Panc1 (cell line): ENCODE results near the gene WDR86. TPM values are rescaled to one million over a fixed set of nuclear protein-coding genes. Genes with fewer than 3 reads are reported as not detected.

ENCODE experiments used
- ATAC-seq: fragments of 200-7000 bp; cut with Tn5 transposase; 2 replicates; pipeline ENCODE4 v1.9.1; 2020; ENCODE audit warnings: mild to moderate bottlenecking, moderate library complexity
- BruUV-seq: library from RNA; stranded (reverse); fragments of 400-500 nt; replicated peaks from 2 replicates; lab custom pipeline; 2021; lab: Mats Ljungman, UMichigan
- CTCF ChIA-PET: fragments of 300-600 bp; sonication (Branson Sonifier 250); formaldehyde crosslinking; loops from one replicate; lab custom pipeline; 2022; ENCODE audit warnings: antibody characterized with exemption; lab: Charles Lee
- POLR2A ChIA-PET: fragments of 300-600 bp; sonication (Branson Sonifier 250); formaldehyde crosslinking; loops from one replicate; lab custom pipeline; 2022; ENCODE audit warnings: antibody characterized with exemption; lab: Charles Lee
- DNase-seq: peaks from one replicate; pipeline ENCODE4 v3.0.0-alpha.2; 2010; ENCODE audit warnings: low read depth, low spot score
- H3K27ac ChIP-seq: 2 replicates; pipeline ENCODE4 v1.5.1; 2011; ENCODE audit warnings: mild to moderate bottlenecking, low read length, inconsistent platforms
- H3K27me3 ChIP-seq: fragments of 200-500 bp; sonication (Bioruptor generic); 2 replicates; pipeline ENCODE4 v1.6.0; 2014; ENCODE audit warnings: low read length, inconsistent platforms; ENCODE audit not compliant: control insufficient read depth, insufficient read depth
- H3K36me3 ChIP-seq: fragments of 200-500 bp; sonication (Bioruptor generic); 2 replicates; pipeline ENCODE4 v1.5.1; 2014; ENCODE audit warnings: inconsistent platforms, mild to moderate bottlenecking, low read length, moderate library complexity; ENCODE audit not compliant: control insufficient read depth, insufficient read depth
- H3K4me1 ChIP-seq: 2 replicates; pipeline ENCODE4 v1.5.1; 2011; ENCODE audit warnings: inconsistent platforms, mild to moderate bottlenecking, low read length, moderate library complexity; ENCODE audit not compliant: control insufficient read depth, insufficient read depth
- H3K4me3 ChIP-seq, 2 experiments: 2 replicates each; pipeline ENCODE4 v1.5.1; 2011 to 2012; ENCODE audit warnings: low read depth in 2 of 2, low read length in 2 of 2, mild to moderate bottlenecking in 2 of 2, inconsistent platforms in 1 of 2, moderate library complexity in 1 of 2
- H3K9me3 ChIP-seq: fragments of 200-500 bp; sonication (Bioruptor generic); 2 replicates; pipeline ENCODE4 v1.5.1; 2014; ENCODE audit warnings: low read depth, mild to moderate bottlenecking, inconsistent platforms, low read length, moderate library complexity; ENCODE audit not compliant: control insufficient read depth, insufficient read depth
- POLR2AphosphoS5 ChIP-seq: IDR thresholded peaks from 2 replicates; pipeline ENCODE4 v1.6.1; 2012; ENCODE audit warnings: mild to moderate bottlenecking, low read depth, low read length, moderate library complexity
- SIN3A ChIP-seq: IDR thresholded peaks from 2 replicates; pipeline ENCODE4 v1.6.1; 2012; ENCODE audit warnings: low read depth, mild to moderate bottlenecking, low read length, moderate library complexity, borderline replicate concordance; ENCODE audit not compliant: insufficient read depth
- TCF7L2 ChIP-seq: IDR thresholded peaks from 2 replicates; pipeline ENCODE4 v1.6.1; 2011; ENCODE audit warnings: mild to moderate bottlenecking, low read depth, low read length, inconsistent platforms
- in situ Hi-C: cut with HindIII; loops from 2 replicates; pipeline ENCODE4 v1.10.0; 2016; ENCODE audit warnings: low sequenced_read_pairs, low pct_unique_long_range_greater_than_20kb
- intact Hi-C: fragments of 100-400 bp; cut with micrococcal nuclease; formaldehyde crosslinking; loops from one replicate; pipeline ENCODE4 v1.10.0; 2022; ENCODE audit not compliant: unreplicated experiment
- total RNA-seq: library from RNA; stranded (reverse); gene quantifications from one replicate; pipeline ENCODE4 v1.2.1, GENCODE V29; 2021; ENCODE audit not compliant: unreplicated experiment
- TF ChIP-seq, protein P1 (sequence below), 2 experiments: IDR thresholded peaks; 2 replicates each; pipeline ENCODE4 v1.6.1; 2011 to 2012; ENCODE audit warnings: low read depth in 2 of 2, control low read depth in 1 of 2, low read length in 1 of 2, mild to moderate bottlenecking in 1 of 2, moderate library complexity in 1 of 2; ENCODE audit not compliant: insufficient read depth in 1 of 2
- TF ChIP-seq, protein P2 (sequence below): fragments of 450-650 bp; IDR thresholded peaks from 2 replicates; pipeline ENCODE4 v1.5.1; 2017; ENCODE audit warnings: mild to moderate bottlenecking

Gene WDR86
- total RNA-seq, 1 experiment from 2014 or later = 0.72 TPM

DNA sequence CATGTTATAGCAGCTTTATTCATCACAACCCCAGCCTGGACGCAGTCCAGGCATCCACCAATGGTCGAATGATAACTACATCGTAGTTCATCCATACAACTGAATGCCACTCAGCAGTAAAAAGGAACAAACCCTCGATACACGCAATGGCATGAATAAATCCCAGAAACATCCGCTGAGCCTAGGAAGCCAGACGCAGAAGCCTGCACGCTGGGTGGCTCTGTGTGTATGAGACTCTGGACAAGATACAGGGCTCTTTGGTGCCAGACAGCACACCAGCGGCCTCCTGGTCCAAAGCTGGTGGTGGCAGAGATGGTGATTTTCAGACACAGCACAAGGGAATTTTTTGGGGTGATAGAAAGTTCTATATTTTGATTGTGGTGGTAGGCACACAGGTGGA, 40.2 kb upstream of the WDR86 start:
- H3K4me1 ChIP-seq = peaks cover 29% of the 10 kb centered on the region
- H3K36me3 ChIP-seq = no peaks in the 10 kb centered on the region
- H3K9me3 ChIP-seq = no peaks in the 10 kb centered on the region
- H3K4me3 ChIP-seq = no peak overlapping the region
- H3K27ac ChIP-seq = peak overlapping the region; percentile 62; the same call in 1 of the 2 replicates
- no peaks in the 10 kb centered on the region for H3K27me3 ChIP-seq
- CTCF ChIA-PET = interaction anchor here (2.5 kb wide), 1 partner anchor 82 kb away, joined by 12 read pairs; no protein-coding TSS in a partner anchor
- POLR2A ChIA-PET = no interaction called here
- in situ Hi-C loops (loop anchor here (5.0 kb wide), 1 partner anchor 83 kb away; no protein-coding TSS in a partner anchor), intact Hi-C loops (loop anchor here (10.0 kb wide), 1 partner anchor 305 kb away; no protein-coding TSS in a partner anchor)
- DNase-seq (no peak), ATAC-seq (no peak)
- no TSS peak for BruUV-seq
- no peak for TF ChIP-seq SIN3A
- TF ChIP-seq, protein P1, sequence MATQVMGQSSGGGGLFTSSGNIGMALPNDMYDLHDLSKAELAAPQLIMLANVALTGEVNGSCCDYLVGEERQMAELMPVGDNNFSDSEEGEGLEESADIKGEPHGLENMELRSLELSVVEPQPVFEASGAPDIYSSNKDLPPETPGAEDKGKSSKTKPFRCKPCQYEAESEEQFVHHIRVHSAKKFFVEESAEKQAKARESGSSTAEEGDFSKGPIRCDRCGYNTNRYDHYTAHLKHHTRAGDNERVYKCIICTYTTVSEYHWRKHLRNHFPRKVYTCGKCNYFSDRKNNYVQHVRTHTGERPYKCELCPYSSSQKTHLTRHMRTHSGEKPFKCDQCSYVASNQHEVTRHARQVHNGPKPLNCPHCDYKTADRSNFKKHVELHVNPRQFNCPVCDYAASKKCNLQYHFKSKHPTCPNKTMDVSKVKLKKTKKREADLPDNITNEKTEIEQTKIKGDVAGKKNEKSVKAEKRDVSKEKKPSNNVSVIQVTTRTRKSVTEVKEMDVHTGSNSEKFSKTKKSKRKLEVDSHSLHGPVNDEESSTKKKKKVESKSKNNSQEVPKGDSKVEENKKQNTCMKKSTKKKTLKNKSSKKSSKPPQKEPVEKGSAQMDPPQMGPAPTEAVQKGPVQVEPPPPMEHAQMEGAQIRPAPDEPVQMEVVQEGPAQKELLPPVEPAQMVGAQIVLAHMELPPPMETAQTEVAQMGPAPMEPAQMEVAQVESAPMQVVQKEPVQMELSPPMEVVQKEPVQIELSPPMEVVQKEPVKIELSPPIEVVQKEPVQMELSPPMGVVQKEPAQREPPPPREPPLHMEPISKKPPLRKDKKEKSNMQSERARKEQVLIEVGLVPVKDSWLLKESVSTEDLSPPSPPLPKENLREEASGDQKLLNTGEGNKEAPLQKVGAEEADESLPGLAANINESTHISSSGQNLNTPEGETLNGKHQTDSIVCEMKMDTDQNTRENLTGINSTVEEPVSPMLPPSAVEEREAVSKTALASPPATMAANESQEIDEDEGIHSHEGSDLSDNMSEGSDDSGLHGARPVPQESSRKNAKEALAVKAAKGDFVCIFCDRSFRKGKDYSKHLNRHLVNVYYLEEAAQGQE (IDR thresholded peaks at IDR 0.05; ENCODE audit: insufficient read depth in 1 of 2, low read depth in 2 of 2, low read length in 1 of 2) = no peak
- no peak for TF ChIP-seq TCF7L2
- TF ChIP-seq, protein P2, sequence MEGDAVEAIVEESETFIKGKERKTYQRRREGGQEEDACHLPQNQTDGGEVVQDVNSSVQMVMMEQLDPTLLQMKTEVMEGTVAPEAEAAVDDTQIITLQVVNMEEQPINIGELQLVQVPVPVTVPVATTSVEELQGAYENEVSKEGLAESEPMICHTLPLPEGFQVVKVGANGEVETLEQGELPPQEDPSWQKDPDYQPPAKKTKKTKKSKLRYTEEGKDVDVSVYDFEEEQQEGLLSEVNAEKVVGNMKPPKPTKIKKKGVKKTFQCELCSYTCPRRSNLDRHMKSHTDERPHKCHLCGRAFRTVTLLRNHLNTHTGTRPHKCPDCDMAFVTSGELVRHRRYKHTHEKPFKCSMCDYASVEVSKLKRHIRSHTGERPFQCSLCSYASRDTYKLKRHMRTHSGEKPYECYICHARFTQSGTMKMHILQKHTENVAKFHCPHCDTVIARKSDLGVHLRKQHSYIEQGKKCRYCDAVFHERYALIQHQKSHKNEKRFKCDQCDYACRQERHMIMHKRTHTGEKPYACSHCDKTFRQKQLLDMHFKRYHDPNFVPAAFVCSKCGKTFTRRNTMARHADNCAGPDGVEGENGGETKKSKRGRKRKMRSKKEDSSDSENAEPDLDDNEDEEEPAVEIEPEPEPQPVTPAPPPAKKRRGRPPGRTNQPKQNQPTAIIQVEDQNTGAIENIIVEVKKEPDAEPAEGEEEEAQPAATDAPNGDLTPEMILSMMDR = no peak
- no peak for TF ChIP-seq POLR2AphosphoS5

DNA sequence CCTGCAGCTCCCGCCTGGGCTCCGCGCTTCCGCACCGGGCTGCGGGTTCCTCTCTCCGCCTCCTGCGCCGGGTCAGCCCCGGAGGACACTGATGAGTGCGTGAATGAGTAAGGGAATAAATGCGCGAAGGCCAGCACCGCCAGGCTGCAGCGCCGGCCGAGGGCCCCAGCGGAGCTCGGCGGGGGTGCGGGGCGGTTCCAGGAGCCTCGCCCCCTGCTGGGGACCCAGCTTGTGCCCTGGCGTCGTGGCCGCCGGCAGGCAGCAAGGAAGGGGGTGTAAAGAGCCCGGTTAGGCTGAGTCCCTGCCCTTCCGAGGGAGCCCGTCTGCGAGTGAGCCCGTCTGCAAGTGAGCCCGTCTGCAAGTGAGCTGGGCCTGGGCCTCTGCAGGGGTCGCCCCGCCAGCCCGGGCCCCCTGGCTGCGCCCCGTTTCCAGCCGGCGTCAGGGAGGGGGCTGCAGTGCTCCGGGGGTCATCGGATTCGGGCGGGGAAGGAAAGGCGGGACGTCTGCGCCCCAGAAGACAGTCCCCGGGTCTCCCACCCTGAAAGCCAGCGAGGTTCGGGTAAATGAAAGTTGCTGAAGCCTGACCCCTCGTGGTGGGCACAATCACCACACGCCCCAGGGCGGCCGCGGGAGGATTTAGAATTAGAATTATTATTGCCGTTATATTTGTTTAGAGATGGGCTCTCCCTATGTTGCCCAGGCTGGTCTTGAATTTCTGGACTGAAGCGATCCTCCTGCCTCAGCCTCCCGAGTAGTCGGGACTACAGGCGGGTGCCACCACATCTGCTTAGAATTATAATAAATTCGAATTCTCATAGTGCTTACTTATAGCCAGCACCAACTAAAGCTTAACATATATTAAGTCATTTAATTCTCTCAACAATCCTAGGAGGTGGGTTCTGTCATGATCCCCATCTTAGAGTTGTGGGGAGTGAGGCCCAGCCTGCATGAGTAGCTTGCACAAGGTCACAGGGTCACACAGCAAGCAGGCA, 38.7 kb upstream of the WDR86 start:
- no peak for DNase-seq

More for the DNA sequence above, 38.7 kb upstream of the WDR86 start:
- Histone ChIP-seq H3K4me1 (peaks cover 29% of the 10 kb centered on the region), H3K4me3 (peak overlapping the region; percentile 35 to 55), H3K27ac (peak overlapping the region; percentile 78), H3K27me3 (no peaks in the 10 kb centered on the region), H3K9me3 (no peaks in the 10 kb centered on the region), H3K36me3 (no peaks in the 10 kb centered on the region)
- POLR2A ChIA-PET = no interaction called here
- in situ Hi-C loops (loop anchor here (5.0 kb wide), 1 partner anchor 81 kb away; no protein-coding TSS in a partner anchor), intact Hi-C loops (loop anchor here (1.0 kb wide), 1 partner anchor 80 kb away; no protein-coding TSS in a partner anchor)
- TF ChIP-seq SIN3A = no peak
- TF ChIP-seq, protein P2 = peak; percentile 92
- CTCF ChIA-PET = interaction anchor here (0.6 to 2.5 kb wide), 5 partner anchors 11 to 105 kb away, joined by 3 to 15 read pairs (median 3); no protein-coding TSS in a partner anchor
- BruUV-seq = no TSS peak
- peak; percentile 87 for ATAC-seq
